Spinal cord (tissue), 10 donors: ENCODE measurements around the gene RTN4RL1. TPM values are rescaled to one million over a fixed set of nuclear protein-coding genes. Genes with fewer than 3 reads are reported as not detected.

ENCODE experiments used
- DNase-seq, 6 donors: peaks; one replicate each; pipeline versions ENCODE4 v3.0.0 to v3.0.0-alpha.2; 2013 to 2015; ENCODE audit warnings: low spot score in 6 of 6, low read depth in 4 of 6
- H3K27ac ChIP-seq: one replicate; pipeline ENCODE4 v1.5.1; 2013; ENCODE audit warnings: low read depth, low read length, control low read depth
- H3K27me3 ChIP-seq: one replicate; pipeline ENCODE4 v1.6.1; 2013; ENCODE audit warnings: low read length; ENCODE audit not compliant: control insufficient read depth, insufficient read depth
- H3K36me3 ChIP-seq: one replicate; pipeline ENCODE4 v1.6.1; 2013; ENCODE audit warnings: low read length; ENCODE audit not compliant: control insufficient read depth, insufficient read depth
- H3K4me1 ChIP-seq: one replicate; pipeline ENCODE4 v1.6.1; 2013; ENCODE audit warnings: low read length; ENCODE audit not compliant: control insufficient read depth, insufficient read depth
- H3K4me3 ChIP-seq: one replicate; pipeline ENCODE4 v1.5.1; 2013; ENCODE audit warnings: low read depth, low read length, control low read depth
- H3K9me3 ChIP-seq: one replicate; pipeline ENCODE4 v1.6.1; 2013; ENCODE audit warnings: low read length; ENCODE audit not compliant: control insufficient read depth, insufficient read depth
- WGBS: methylation state at CpG from one replicate; pipeline ENCODE4 v1.1.5; 2013; ENCODE audit warnings: missing lambda C conversion rate; ENCODE audit not compliant: insufficient coverage; 5-methylcytosine and 5-hydroxymethylcytosine counted together
- polyA plus RNA-seq, 2 donors: library from polyadenylated mRNA; unstranded; fragments of 120-200 nt; gene quantifications; one replicate each; pipeline ENCODE4 v1.2.1, GENCODE V29; 2013; ENCODE audit not compliant: insufficient read length in 2 of 2
- total RNA-seq, 2 donors: library from RNA; depleted of rRNA in 1 of 2; stranded (reverse); fragments of 120-200 nt in 1 of 2; fragments of >200 nt in 1 of 2; gene quantifications; one replicate each; pipeline versions ENCODE4 v1.2.3 to v1.2.4, GENCODE V29; 2013 to 2014
- donor health status: healthy.

Gene RTN4RL1
- total and polyA plus RNA-seq, 4 donors = 5.6 to 11.6 (median 9.7) TPM

GRCh38 chr17:2044263-2044894 is 19.2 kb upstream of the RTN4RL1 start:
- H3K36me3 ChIP-seq = peaks cover 53% of the 10 kb centered on the region
- H3K4me3 ChIP-seq = no peak overlapping the region
- WGBS = 100% methylated on average over 3 of the region's 5 CpGs
- H3K9me3 ChIP-seq = no peaks in the 10 kb centered on the region
- peaks cover 40% of the 10 kb centered on the region for H3K4me1 ChIP-seq
- H3K27ac ChIP-seq = no peak overlapping the region
- peaks cover 3% of the 10 kb centered on the region for H3K27me3 ChIP-seq
- no peak for DNase-seq

- Histone ChIP-seq H3K4me1 (peaks cover 34% of the 10 kb centered on the region), H3K36me3 (peaks cover 56% of the 10 kb centered on the region), H3K4me3 (no peak overlapping the region), H3K9me3 (no peaks in the 10 kb centered on the region), H3K27me3 (no peaks in the 10 kb centered on the region), H3K27ac (no peak overlapping the region)
- DNase-seq = no peak
- 100% methylated on average over 2 of the region's 6 CpGs for WGBS
Observed at GRCh38 chr17:2043785-2044184, 18.7 kb upstream of the RTN4RL1 start.

DNA sequence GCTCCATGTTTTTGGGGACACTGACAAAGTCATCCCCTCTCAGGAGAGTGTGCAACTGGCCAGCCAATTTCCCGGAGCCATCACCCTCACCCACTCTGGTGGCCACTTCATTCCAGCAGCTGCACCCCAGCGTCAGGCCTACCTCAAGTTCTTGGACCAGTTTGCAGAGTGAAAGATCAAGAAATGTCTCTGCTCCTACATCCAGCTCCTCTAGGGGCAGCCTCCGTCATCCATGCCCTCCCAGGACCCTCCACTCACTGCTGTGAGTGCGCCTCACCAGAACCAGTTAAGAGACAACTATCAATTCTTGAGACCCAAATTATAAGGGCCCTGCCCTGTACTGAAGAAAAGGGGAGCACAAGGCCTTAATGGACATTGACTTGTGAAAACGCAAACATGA is 17.8 kb upstream of the RTN4RL1 start:
- H3K36me3 ChIP-seq = peaks cover 64% of the 10 kb centered on the region
- peak overlapping the region; percentile 89 for H3K27ac ChIP-seq
- H3K27me3 ChIP-seq = no peaks in the 10 kb centered on the region
- WGBS = 90% methylated on average over 3 of the region's 5 CpGs
- H3K4me1 ChIP-seq = peaks cover 27% of the 10 kb centered on the region
- peak overlapping the region; percentile 73 for H3K4me3 ChIP-seq
- H3K9me3 ChIP-seq = no peaks in the 10 kb centered on the region
- DNase-seq = no peak

DNA sequence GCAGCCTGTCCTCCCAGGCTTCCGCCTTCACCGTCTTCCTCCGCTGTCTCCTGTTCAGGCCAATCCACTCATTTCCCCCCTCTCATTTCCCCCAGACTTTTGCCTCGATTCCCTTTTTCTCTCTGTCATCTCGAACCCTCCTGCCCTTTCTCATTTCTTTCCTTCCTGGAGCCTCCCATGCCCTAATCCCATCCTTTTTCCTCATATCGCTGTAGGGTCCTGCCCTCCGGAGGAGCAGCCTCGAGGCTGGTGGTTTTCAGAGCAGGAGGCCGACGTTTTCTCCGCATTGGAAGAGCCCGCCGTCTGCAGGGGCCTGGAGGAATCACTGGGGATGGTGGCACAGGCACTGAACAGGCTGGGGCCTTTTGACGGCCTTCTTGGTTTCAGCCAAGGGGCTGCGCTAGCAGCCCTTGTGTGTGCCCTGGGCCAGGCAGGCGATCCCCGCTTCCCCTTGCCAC is 17.3 kb upstream of the RTN4RL1 start:
- 14% methylated on average over 17 of the region's 17 CpGs for whole genome bisulfite sequencing
- DNase-seq = peak in 2 of 6 donors; percentile 45 to 57
- no peaks in the 10 kb centered on the region for H3K9me3 ChIP-seq
- peaks cover 63% of the 10 kb centered on the region for H3K36me3 ChIP-seq
- H3K4me1 ChIP-seq = peaks cover 27% of the 10 kb centered on the region
- no peaks in the 10 kb centered on the region for H3K27me3 ChIP-seq
- peak overlapping the region; percentile 73 for H3K4me3 ChIP-seq
- peak overlapping the region; percentile 89 for H3K27ac ChIP-seq

GRCh38 chr17:2041561-2042389 is 16.6 kb upstream of the RTN4RL1 start, which contains the start of gene OVCA2:
Gene OVCA2, plus strand, starts transcription at chr17:2042022. Its CDS starts 26 bp downstream, at chr17:2042048.
- Histone ChIP-seq H3K4me3 (peak within 1 kb of the TSS; percentile 73), H3K9me3 (no peaks in the 10 kb centered on the region), H3K27ac (peak within 1 kb of the TSS; percentile 89), H3K27me3 (no peaks in the 10 kb centered on the region), H3K4me1 (peaks cover 30% of the 10 kb centered on the region), H3K36me3 (peaks cover 67% of the 10 kb centered on the region)
- peak; percentile 87 to 99 (median 92) for DNase-seq
- under 1% methylated on average over 92 of the region's 93 CpGs for WGBS

GRCh38 chr17:2040942-2041560 is 15.9 kb upstream of the RTN4RL1 start:
- DNase-seq = no peak
- H3K27me3 ChIP-seq = no peaks in the 10 kb centered on the region
- H3K4me3 ChIP-seq = peak overlapping the region; percentile 73
- peak overlapping the region; percentile 89 for H3K27ac ChIP-seq
- H3K36me3 ChIP-seq = peaks cover 67% of the 10 kb centered on the region
- 46% methylated on average over 13 of the region's 16 CpGs for WGBS
- H3K4me1 ChIP-seq = peaks cover 37% of the 10 kb centered on the region
- H3K9me3 ChIP-seq = no peaks in the 10 kb centered on the region

GRCh38 chr17:2040219-2040827 is 15.2 kb upstream of the RTN4RL1 start:
- WGBS = 83% methylated on average over 5 of the region's 7 CpGs
- Histone ChIP-seq H3K27me3 (no peaks in the 10 kb centered on the region), H3K4me3 (no peak overlapping the region), H3K36me3 (peaks cover 68% of the 10 kb centered on the region), H3K27ac (no peak overlapping the region), H3K4me1 (peaks cover 42% of the 10 kb centered on the region), H3K9me3 (no peaks in the 10 kb centered on the region)
- DNase-seq = no peak

GRCh38 chr17:2037155-2037554 is 12.0 kb upstream of the RTN4RL1 start:
- no peaks in the 10 kb centered on the region for H3K9me3 ChIP-seq
- peak in 1 of 6 donors; percentile 88 for DNase-seq
- no peak overlapping the region for H3K27ac ChIP-seq
- H3K4me3 ChIP-seq = no peak overlapping the region
- WGBS = 42% methylated on average over 10 of the region's 10 CpGs
- no peaks in the 10 kb centered on the region for H3K27me3 ChIP-seq
- peaks cover 64% of the 10 kb centered on the region for H3K36me3 ChIP-seq
- H3K4me1 ChIP-seq = peaks cover 26% of the 10 kb centered on the region
